Activated naive CD4-positive, alpha-beta T cell treated with anti-CD3 and anti-CD28 coated beads, Interleukin-2, amount 10 ng/mL, durations not matched to agents 7 days and 5 days (primary cell): ENCODE data around the gene CCBE1.

Experiments
- CTCF ChIA-PET: fragments of 350-600 bp; sonication (Branson Sonifier 250); formaldehyde crosslinking; loops from one replicate; lab custom pipeline; 2021; ENCODE audit warnings: antibody characterized with exemption; lab: Charles Lee
- DNase-seq: peaks from one replicate; pipeline ENCODE4 v3.0.0-alpha.2; 2020
- H3K27ac Mint-ChIP-seq: one replicate; pipeline ENCODE4 v1.8.0; 2021; ENCODE audit warnings: mild to moderate bottlenecking, moderate library complexity, mixed read lengths
- H3K27me3 Mint-ChIP-seq: one replicate; pipeline ENCODE4 v1.8.0; 2021; ENCODE audit warnings: mild to moderate bottlenecking, mixed read lengths
- H3K36me3 Mint-ChIP-seq: one replicate; pipeline ENCODE4 v1.8.0; 2021; ENCODE audit warnings: mixed read lengths
- H3K4me1 Mint-ChIP-seq: one replicate; pipeline ENCODE4 v1.8.0; 2021; ENCODE audit warnings: mixed read lengths
- H3K4me3 Mint-ChIP-seq: one replicate; pipeline ENCODE4 v1.8.0; 2021; ENCODE audit warnings: mild to moderate bottlenecking, moderate library complexity, mixed read lengths
- H3K9me3 Mint-ChIP-seq: one replicate; pipeline ENCODE4 v1.8.0; 2021; ENCODE audit warnings: mixed read lengths

Gene CCBE1

GRCh38 chr18:59620381-59620780 is 76.8 kb downstream of the CCBE1 start:
- CTCF ChIA-PET: no interaction called here
- Mint-ChIP-seq H3K4me1 (no peaks in the 10 kb centered on the region), H3K4me3 (no peak overlapping the region), H3K9me3 (no peaks in the 10 kb centered on the region), H3K27ac (no peak overlapping the region), H3K27me3 (no peaks in the 10 kb centered on the region), H3K36me3 (no peaks in the 10 kb centered on the region)
- no peak for DNase-seq

- no peaks in the 10 kb centered on the region for H3K4me1 Mint-ChIP-seq
- H3K36me3 Mint-ChIP-seq: no peaks in the 10 kb centered on the region
- no peak for DNase-seq
- no peaks in the 10 kb centered on the region for H3K27me3 Mint-ChIP-seq
- CTCF ChIA-PET: no interaction called here
- H3K4me3 Mint-ChIP-seq: no peak overlapping the region
- no peak overlapping the region for H3K27ac Mint-ChIP-seq
- H3K9me3 Mint-ChIP-seq: no peaks in the 10 kb centered on the region
These were observed 77.4 kb downstream of the CCBE1 start for GRCh38 chr18:59619816-59620215.

- Mint-ChIP-seq H3K27me3 (no peaks in the 10 kb centered on the region), H3K4me3 (no peak overlapping the region), H3K4me1 (no peaks in the 10 kb centered on the region), H3K27ac (no peak overlapping the region), H3K9me3 (no peaks in the 10 kb centered on the region), H3K36me3 (no peaks in the 10 kb centered on the region)
- DNase-seq: no peak
- CTCF ChIA-PET: no interaction called here
These were observed 79.7 kb downstream of the CCBE1 start for GRCh38 chr18:59617468-59617932.

GRCh38 chr18:59616501-59616900 is 80.7 kb downstream of the CCBE1 start:
- no peak overlapping the region for H3K27ac Mint-ChIP-seq
- CTCF ChIA-PET: no interaction called here
- DNase-seq: no peak
- H3K4me1 Mint-ChIP-seq: no peaks in the 10 kb centered on the region
- no peak overlapping the region for H3K4me3 Mint-ChIP-seq
- H3K27me3 Mint-ChIP-seq: no peaks in the 10 kb centered on the region
- no peaks in the 10 kb centered on the region for H3K36me3 Mint-ChIP-seq
- no peaks in the 10 kb centered on the region for H3K9me3 Mint-ChIP-seq

- no peaks in the 10 kb centered on the region for H3K27me3 Mint-ChIP-seq
- no peak for DNase-seq
- no peak overlapping the region for H3K4me3 Mint-ChIP-seq
- H3K27ac Mint-ChIP-seq: no peak overlapping the region
- CTCF ChIA-PET: no interaction called here
- no peaks in the 10 kb centered on the region for H3K9me3 Mint-ChIP-seq
- no peaks in the 10 kb centered on the region for H3K4me1 Mint-ChIP-seq
- no peaks in the 10 kb centered on the region for H3K36me3 Mint-ChIP-seq
These were observed 83.3 kb downstream of the CCBE1 start for GRCh38 chr18:59613903-59614302.

GRCh38 chr18:59612381-59612780 is 84.8 kb downstream of the CCBE1 start:
- DNase-seq: no peak
- Mint-ChIP-seq H3K27me3 (no peaks in the 10 kb centered on the region), H3K36me3 (no peaks in the 10 kb centered on the region), H3K9me3 (no peaks in the 10 kb centered on the region), H3K4me1 (no peaks in the 10 kb centered on the region), H3K4me3 (no peak overlapping the region), H3K27ac (no peak overlapping the region)
- CTCF ChIA-PET: no interaction called here

- H3K27me3 Mint-ChIP-seq: no peaks in the 10 kb centered on the region
- no peaks in the 10 kb centered on the region for H3K4me1 Mint-ChIP-seq
These were observed 86.6 kb downstream of the CCBE1 start for GRCh38 chr18:59610546-59611140.

GRCh38 chr18:59609654-59610053 is 87.6 kb downstream of the CCBE1 start:
- Mint-ChIP-seq H3K9me3 (no peaks in the 10 kb centered on the region), H3K27me3 (no peaks in the 10 kb centered on the region), H3K4me1 (no peaks in the 10 kb centered on the region), H3K27ac (no peak overlapping the region), H3K36me3 (no peaks in the 10 kb centered on the region), H3K4me3 (no peak overlapping the region)
- CTCF ChIA-PET: no interaction called here
- DNase-seq: no peak

More at GRCh38 chr18:59610546-59611140, 86.6 kb downstream of the CCBE1 start:
- H3K9me3 Mint-ChIP-seq: no peaks in the 10 kb centered on the region
- no peaks in the 10 kb centered on the region for H3K36me3 Mint-ChIP-seq
- CTCF ChIA-PET: no interaction called here
- H3K4me3 Mint-ChIP-seq: no peak overlapping the region
- DNase-seq: no peak
- no peak overlapping the region for H3K27ac Mint-ChIP-seq

GRCh38 chr18:59607471-59607870 is 89.8 kb downstream of the CCBE1 start:
- no peak overlapping the region for H3K27ac Mint-ChIP-seq
- no peaks in the 10 kb centered on the region for H3K36me3 Mint-ChIP-seq
- CTCF ChIA-PET: no interaction called here
- H3K4me3 Mint-ChIP-seq: no peak overlapping the region
- H3K4me1 Mint-ChIP-seq: no peaks in the 10 kb centered on the region
- no peaks in the 10 kb centered on the region for H3K27me3 Mint-ChIP-seq
- DNase-seq: no peak
- no peaks in the 10 kb centered on the region for H3K9me3 Mint-ChIP-seq

GRCh38 chr18:59607078-59607379 is 90.2 kb downstream of the CCBE1 start:
- no peak for DNase-seq
- Mint-ChIP-seq H3K27me3 (no peaks in the 10 kb centered on the region), H3K27ac (no peak overlapping the region), H3K4me3 (no peak overlapping the region), H3K4me1 (no peaks in the 10 kb centered on the region), H3K9me3 (no peaks in the 10 kb centered on the region), H3K36me3 (no peaks in the 10 kb centered on the region)
- CTCF ChIA-PET: no interaction called here

GRCh38 chr18:59606193-59607077 is 90.8 kb downstream of the CCBE1 start:
- no peaks in the 10 kb centered on the region for H3K9me3 Mint-ChIP-seq
- DNase-seq: no peak
- no peaks in the 10 kb centered on the region for H3K36me3 Mint-ChIP-seq
- H3K4me3 Mint-ChIP-seq: no peak overlapping the region
- H3K27ac Mint-ChIP-seq: no peak overlapping the region
- H3K27me3 Mint-ChIP-seq: no peaks in the 10 kb centered on the region
- CTCF ChIA-PET: no interaction called here
- no peaks in the 10 kb centered on the region for H3K4me1 Mint-ChIP-seq

GRCh38 chr18:59605633-59606192 is 91.5 kb downstream of the CCBE1 start:
- no peaks in the 10 kb centered on the region for H3K27me3 Mint-ChIP-seq
- DNase-seq: no peak
- H3K4me3 Mint-ChIP-seq: no peak overlapping the region
- H3K36me3 Mint-ChIP-seq: no peaks in the 10 kb centered on the region
- H3K9me3 Mint-ChIP-seq: no peaks in the 10 kb centered on the region
- no peaks in the 10 kb centered on the region for H3K4me1 Mint-ChIP-seq
- CTCF ChIA-PET: no interaction called here
- H3K27ac Mint-ChIP-seq: no peak overlapping the region

- Mint-ChIP-seq H3K27me3 (no peaks in the 10 kb centered on the region), H3K4me1 (no peaks in the 10 kb centered on the region), H3K4me3 (no peak overlapping the region), H3K27ac (no peak overlapping the region), H3K9me3 (no peaks in the 10 kb centered on the region), H3K36me3 (no peaks in the 10 kb centered on the region)
- CTCF ChIA-PET: no interaction called here
- no peak for DNase-seq
These were observed 92.3 kb downstream of the CCBE1 start for GRCh38 chr18:59604877-59605276.

GRCh38 chr18:59597049-59597448 is 100.2 kb downstream of the CCBE1 start:
- Mint-ChIP-seq H3K4me1 (no peaks in the 10 kb centered on the region), H3K4me3 (no peak overlapping the region), H3K36me3 (no peaks in the 10 kb centered on the region), H3K9me3 (no peaks in the 10 kb centered on the region), H3K27ac (no peak overlapping the region), H3K27me3 (no peaks in the 10 kb centered on the region)
- DNase-seq: no peak
- CTCF ChIA-PET: no interaction called here

GRCh38 chr18:59593291-59593717 is 103.9 kb downstream of the CCBE1 start:
- Mint-ChIP-seq H3K36me3 (no peaks in the 10 kb centered on the region), H3K27me3 (no peaks in the 10 kb centered on the region), H3K27ac (no peak overlapping the region), H3K4me1 (no peaks in the 10 kb centered on the region), H3K4me3 (no peak overlapping the region), H3K9me3 (no peaks in the 10 kb centered on the region)
- no peak for DNase-seq
- CTCF ChIA-PET: no interaction called here
